SH-SY5Y (cell line): ENCODE data around the gene EPS8L3.

Source experiments
- GATA2 ChIP-seq: IDR thresholded peaks from 2 replicates; pipeline ENCODE4 v1.6.1; 2011; ENCODE audit warnings: mild to moderate bottlenecking, low read depth, low read length
- GATA3 ChIP-seq: IDR thresholded peaks from 2 replicates; pipeline ENCODE4 v1.6.1; 2011; ENCODE audit warnings: low read depth, mild to moderate bottlenecking, low read length, moderate library complexity

The EPS8L3 gene

GRCh38 chr1:109750920-109751319, 12.8 kb downstream of the EPS8L3 start:
- TF ChIP-seq GATA2 = no peak
- TF ChIP-seq GATA3 = no peak

- no peak for TF ChIP-seq GATA3
- no peak for TF ChIP-seq GATA2
Observed at GRCh38 chr1:109750241-109750882, 13.4 kb downstream of the EPS8L3 start.

GRCh38 chr1:109749221-109749620, 14.5 kb downstream of the EPS8L3 start:
- TF ChIP-seq GATA2 (no peak), GATA3 (no peak)

- TF ChIP-seq GATA2 (no peak), GATA3 (no peak)
Observed at GRCh38 chr1:109740615-109741373, 22.9 kb downstream of the EPS8L3 start, which contains the start of gene GSTM3. GSTM3 (minus strand) TSS chr1:109741038; CDS start chr1:109740287, 751 bp downstream.

GRCh38 chr1:109739738-109740614, 23.7 kb downstream of the EPS8L3 start:
- no peak for TF ChIP-seq GATA3
- no peak for TF ChIP-seq GATA2

- TF ChIP-seq GATA3 = no peak
- TF ChIP-seq GATA2 = no peak
Observed at GRCh38 chr1:109733236-109733870, 30.4 kb downstream of the EPS8L3 start.

GRCh38 chr1:109732390-109732881, 31.3 kb downstream of the EPS8L3 start:
- TF ChIP-seq GATA2 (no peak), GATA3 (no peak)

GRCh38 chr1:109730666-109731065, 33.1 kb downstream of the EPS8L3 start:
- TF ChIP-seq GATA3 (no peak), GATA2 (no peak)

GRCh38 chr1:109728870-109729269, 34.9 kb downstream of the EPS8L3 start:
- TF ChIP-seq GATA3 (no peak), GATA2 (no peak)

GRCh38 chr1:109726728-109727373, 36.9 kb downstream of the EPS8L3 start:
- TF ChIP-seq GATA2 (no peak), GATA3 (no peak)

GRCh38 chr1:109726007-109726406, 37.7 kb downstream of the EPS8L3 start:
- TF ChIP-seq GATA3 (no peak), GATA2 (no peak)

- TF ChIP-seq GATA3 (no peak), GATA2 (no peak)
Observed at GRCh38 chr1:109725510-109725909, 38.2 kb downstream of the EPS8L3 start.

GRCh38 chr1:109724933-109725332, 38.8 kb downstream of the EPS8L3 start:
- TF ChIP-seq GATA3 = no peak
- no peak for TF ChIP-seq GATA2
